B cell (primary cell): ENCODE data around the gene FOXP4. TPM values are rescaled to one million over a fixed set of nuclear protein-coding genes. Genes with fewer than 3 reads are reported as not detected.

ENCODE experiments used
- ATAC-seq: fragments of 200-7000 bp; cut with Tn5 transposase; one replicate; pipeline ENCODE4 v1.10.0; 2021; ENCODE audit warnings: low read depth, mild to moderate bottlenecking, moderate number of reproducible peaks, moderate library complexity
- CTCF ChIA-PET: fragments of 350-600 bp; sonication (Branson Sonifier 250); formaldehyde crosslinking; loops from one replicate; lab custom pipeline; 2021; ENCODE audit warnings: antibody characterized with exemption, inconsistent platforms; lab: Charles Lee
- POLR2A ChIA-PET: fragments of 350-600 bp; sonication (Branson Sonifier 250); formaldehyde crosslinking; loops from one replicate; lab custom pipeline; 2021; ENCODE audit warnings: antibody characterized with exemption; lab: Charles Lee
- DNase-seq: peaks from one replicate; pipeline ENCODE4 v3.0.0; 2013
- H2AFZ ChIP-seq: 2 replicates; pipeline ENCODE4 v1.6.1; 2012; ENCODE audit warnings: mild to moderate bottlenecking, low read depth, low read length; ENCODE audit not compliant: insufficient read depth, poor library complexity, severe bottlenecking
- H3K27ac ChIP-seq, 2 donors: 1 replicate in 1 of 2; 2 replicates in 1 of 2; pipeline ENCODE4 v1.5.1; 2012 to 2013; ENCODE audit warnings: low read length in 2 of 2, mild to moderate bottlenecking in 2 of 2, moderate library complexity in 1 of 2
- H3K27me3 ChIP-seq, 4 experiments: fragments of 200-600 bp in 1 of 4; sonication (generic) in 1 of 4; replicated peaks in 1 of 4; 1 replicate in 2 of 4; 2 replicates in 2 of 4; pipeline versions ENCODE4 v1.6.1 to v1.7.0; 2013 to 2016; ENCODE audit warnings: low read length in 3 of 4, mild to moderate bottlenecking in 2 of 4, mixed read lengths in 1 of 4, moderate library complexity in 1 of 4; ENCODE audit not compliant: insufficient read depth in 4 of 4, control insufficient read depth in 3 of 4; ENCODE audit errors: control extremely low read depth in 1 of 4
- H3K36me3 ChIP-seq, 2 experiments: replicated peaks in 1 of 2; 1 replicate in 1 of 2; 2 replicates in 1 of 2; pipeline versions ENCODE4 v1.6.1 to v1.7.1; 2013; ENCODE audit warnings: low read length in 1 of 2; ENCODE audit not compliant: insufficient read depth in 2 of 2, control insufficient read depth in 1 of 2; ENCODE audit errors: control extremely low read depth in 1 of 2, extremely low read depth in 1 of 2
- H3K4me1 ChIP-seq, 2 donors: fragments of 200-600 bp in 1 of 2; sonication (generic) in 1 of 2; 1 replicate in 1 of 2; 2 replicates in 1 of 2; pipeline versions ENCODE4 v1.5.1 to v1.6.1; 2013 to 2017; ENCODE audit warnings: low read length in 2 of 2; ENCODE audit not compliant: control insufficient read depth in 2 of 2, insufficient read depth in 2 of 2
- H3K4me2 ChIP-seq: replicated peaks from 2 replicates; pipeline ENCODE3; 2012; ENCODE audit warnings: mild to moderate bottlenecking, low read depth, low read length; ENCODE audit not compliant: poor library complexity, severe bottlenecking
- H3K4me3 ChIP-seq, 5 experiments: fragments of 200-600 bp in 1 of 5; sonication (generic) in 1 of 5; 1 replicate in 3 of 5; 2 replicates in 2 of 5; pipeline versions ENCODE4 v1.5.1 to v1.7.0; 2011 to 2016; ENCODE audit warnings: low read length in 4 of 5, mild to moderate bottlenecking in 4 of 5, low read depth in 2 of 5, control low read depth in 1 of 5, moderate library complexity in 1 of 5; ENCODE audit not compliant: insufficient read depth in 1 of 5; ENCODE audit errors: control extremely low read depth in 1 of 5, extremely low read depth in 1 of 5
- H3K79me2 ChIP-seq: fragments of 200-600 bp; sonication (generic); one replicate; pipeline ENCODE4 v1.6.0; 2016; ENCODE audit warnings: low read length; ENCODE audit not compliant: control insufficient read depth, insufficient read depth
- H3K9ac ChIP-seq: fragments of 200-600 bp; sonication (generic); 2 replicates; pipeline ENCODE4 v1.6.1; 2017; ENCODE audit warnings: mild to moderate bottlenecking, low read length, moderate library complexity
- H3K9me3 ChIP-seq, 3 donors: one replicate each; pipeline versions ENCODE4 v1.6.1 to v1.7.1; 2013; ENCODE audit warnings: low read length in 2 of 3; ENCODE audit not compliant: control insufficient read depth in 2 of 3, insufficient read depth in 1 of 3; ENCODE audit errors: control extremely low read depth in 1 of 3
- H4K20me1 ChIP-seq: 2 replicates; pipeline ENCODE4 v1.6.0; 2012; ENCODE audit warnings: mild to moderate bottlenecking, low read length; ENCODE audit not compliant: insufficient read depth, control insufficient read depth, poor library complexity, severe bottlenecking
- H3K27ac Mint-ChIP-seq: one replicate; pipeline ENCODE4 v1.8.0; 2021; ENCODE audit warnings: mixed read lengths
- H3K27me3 Mint-ChIP-seq: one replicate; pipeline ENCODE4 v1.8.0; 2021; ENCODE audit warnings: mixed read lengths
- H3K4me1 Mint-ChIP-seq: one replicate; pipeline ENCODE4 v1.8.0; 2021; ENCODE audit warnings: mixed read lengths
- H3K4me3 Mint-ChIP-seq: one replicate; pipeline ENCODE4 v1.8.0; 2021; ENCODE audit warnings: mixed read lengths
- H3K9me3 Mint-ChIP-seq: one replicate; pipeline ENCODE4 v1.8.0; 2022; ENCODE audit warnings: mixed read lengths; ENCODE audit not compliant: insufficient read depth
- CTCF ChIP-seq: fragments of 200-600 bp; IDR thresholded peaks from one replicate; pipeline ENCODE4 v1.8.0; 2022; ENCODE audit warnings: antibody characterized with exemption, mild to moderate bottlenecking
- EZH2 ChIP-seq: IDR thresholded peaks from 2 replicates; pipeline ENCODE4 v1.6.1; 2012; ENCODE audit warnings: borderline replicate concordance, low read depth, mild to moderate bottlenecking, moderate library complexity, low read length; ENCODE audit not compliant: insufficient read depth, poor library complexity, severe bottlenecking
- WGBS: methylation state at CpG from one replicate; pipeline ENCODE4 v1.1.5; 2013; ENCODE audit warnings: missing lambda C conversion rate; ENCODE audit not compliant: insufficient coverage; 5-methylcytosine and 5-hydroxymethylcytosine counted together
- intact Hi-C: fragments of 100-400 bp; cut with micrococcal nuclease; formaldehyde crosslinking; loops from one replicate; pipeline ENCODE4 v1.10.0; 2022
- polyA plus RNA-seq: library from polyadenylated mRNA; depleted of rRNA; stranded (reverse); fragments of >200 nt; gene quantifications from 2 replicates; pipeline ENCODE4 v1.2.3, GENCODE V29; 2012
- total RNA-seq, 2 donors: library from RNA; stranded (reverse); fragments of 120-200 nt in 1 of 2; gene quantifications; 1 replicate in 1 of 2; 2 replicates in 1 of 2; pipeline versions ENCODE4 v1.2.3 to v1.2.4, GENCODE V29; 2013 to 2022

FOXP4 gene
- total and polyA plus RNA-seq, 2 donors (not counting 1 experiment from before 2014, with no cell fraction given) = 17.0 to 38.7 TPM

GRCh38 chr6:41558033-41558807 is 12.0 kb downstream of the FOXP4 start:
- ChIA-PET CTCF (interaction anchor here (1.7 to 2.7 kb wide), 2 partner anchors 10 to 134 kb away, joined by 6 to 9 read pairs; no protein-coding TSS in a partner anchor), POLR2A (no interaction called here)
- Histone ChIP-seq H3K4me3 (no peak overlapping the region), H3K27ac (no peak overlapping the region), H3K9ac (no peak overlapping the region), H3K79me2 (peaks cover 66% of the 10 kb centered on the region), H4K20me1 (peaks cover 39% of the 10 kb centered on the region), H2AFZ (no peak overlapping the region), H3K4me2 (no peak overlapping the region), H3K36me3 (peaks cover 0 to 12% of the 10 kb centered on the region in 2 experiments), H3K27me3 (no peaks in the 10 kb centered on the region), H3K4me1 (peaks cover 16 to 24% of the 10 kb centered on the region in 2 donors), H3K9me3 (no peaks in the 10 kb centered on the region)
- Mint-ChIP-seq H3K9me3 (no peaks in the 10 kb centered on the region), H3K27me3 (no peaks in the 10 kb centered on the region), H3K4me3 (no peak overlapping the region), H3K4me1 (peaks cover 41% of the 10 kb centered on the region), H3K27ac (no peak overlapping the region)
- TF ChIP-seq CTCF = no peak
- TF ChIP-seq EZH2 = no peak
- no peak for ATAC-seq
- no peak for DNase-seq
- intact Hi-C loops = no loop called here
- 100% methylated on average over 1 of the region's 4 CpGs for WGBS
